ENCODE results near the gene P2RX7. TPM values are rescaled to one million over a fixed set of nuclear protein-coding genes. Genes with fewer than 3 reads are reported as not detected.
A peak's percentile ranks its signal among the peaks of the same experiment; 100 is the strongest.
"Not testable (repeated sequence)": the region's sequence is repeated elsewhere in the genome, so short reads cannot be mapped to it uniquely, and the experiment has no call there.

Gene P2RX7
- polyA plus RNA-seq, 10 donors = 0.97 to 2.3 (median 1.6) TPM

DNA sequence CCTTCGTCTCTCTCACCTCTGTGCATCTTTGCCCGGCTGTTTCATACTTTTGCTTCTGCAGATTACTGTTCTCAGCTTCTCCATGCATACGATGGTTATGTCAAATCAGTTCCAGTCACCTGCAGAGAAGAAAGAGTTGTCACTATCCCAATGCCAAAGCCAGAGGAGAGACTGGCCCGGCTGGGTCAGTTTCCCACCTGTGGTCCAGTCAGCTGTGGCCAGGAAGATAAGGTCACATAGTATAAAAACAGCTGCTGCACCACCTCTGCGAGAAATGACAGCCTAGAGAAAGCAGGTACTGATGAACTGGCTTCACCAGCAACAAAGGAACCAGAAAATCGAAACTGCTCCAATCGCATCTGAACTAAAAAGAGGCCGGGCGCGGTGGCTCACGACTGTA lies 70.8 kb downstream of the P2RX7 start:
- DNase-seq = no peak

DNA sequence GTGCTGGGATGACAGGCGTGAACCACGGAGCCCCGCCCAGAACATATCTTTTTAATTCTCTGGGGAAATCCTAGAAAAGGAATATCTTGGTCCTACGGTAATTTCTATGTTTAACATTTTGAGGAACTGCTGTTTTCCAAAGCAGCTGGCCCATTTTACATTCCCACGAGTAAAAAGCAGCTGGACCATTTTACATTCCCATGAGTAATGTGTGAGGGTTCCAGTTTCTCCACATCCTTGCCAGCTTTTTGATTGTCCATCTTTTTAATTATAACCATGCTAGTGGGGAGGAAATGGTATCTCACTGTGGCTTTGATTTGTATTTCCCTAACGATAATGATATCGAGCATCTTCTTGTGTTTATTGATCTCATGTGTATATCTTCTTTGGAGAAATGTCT lies 72.8 kb downstream of the P2RX7 start:
- no peak for DNase-seq

DNA sequence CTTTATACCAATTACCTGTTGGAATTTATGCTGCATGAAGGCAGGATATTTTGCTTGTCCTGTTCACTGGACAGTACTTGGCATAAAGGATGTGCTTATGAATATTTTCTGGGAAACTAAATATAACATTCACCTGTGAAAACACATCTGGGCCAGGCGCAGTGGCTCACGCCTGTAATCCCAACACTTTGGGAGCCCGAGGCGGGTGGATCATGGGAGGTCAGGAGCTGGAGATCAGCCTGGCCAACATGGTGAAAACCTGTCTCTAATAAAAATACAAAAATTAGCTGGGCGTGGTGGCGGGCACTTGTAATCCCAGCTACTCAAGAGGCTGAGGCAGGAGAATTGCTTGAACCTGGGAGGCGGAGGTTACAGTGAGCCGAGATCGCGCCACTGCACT lies 75.9 kb downstream of the P2RX7 start:
- not testable (repeated sequence) for DNase-seq

DNA sequence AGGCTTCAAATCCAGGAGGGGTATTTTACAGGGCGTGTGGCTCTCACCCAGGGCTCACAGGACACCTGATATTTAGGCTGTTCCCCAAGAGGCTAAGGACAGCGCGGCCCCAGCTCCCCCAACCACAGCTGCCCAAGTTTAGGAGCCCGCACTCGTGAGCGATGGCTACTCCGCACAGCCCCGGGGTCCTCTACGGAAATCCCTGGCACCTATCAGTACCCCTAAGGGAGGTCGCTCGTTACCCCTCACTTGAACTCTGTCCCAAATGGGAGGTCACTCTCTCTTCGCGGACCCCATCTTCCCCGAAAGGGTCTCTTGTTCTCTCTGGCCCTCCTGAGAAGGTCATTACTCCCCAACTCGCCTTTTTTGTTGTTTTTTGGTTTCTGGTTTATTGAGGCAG lies 76.5 kb downstream of the P2RX7 start:
- no peak for DNase-seq

DNA sequence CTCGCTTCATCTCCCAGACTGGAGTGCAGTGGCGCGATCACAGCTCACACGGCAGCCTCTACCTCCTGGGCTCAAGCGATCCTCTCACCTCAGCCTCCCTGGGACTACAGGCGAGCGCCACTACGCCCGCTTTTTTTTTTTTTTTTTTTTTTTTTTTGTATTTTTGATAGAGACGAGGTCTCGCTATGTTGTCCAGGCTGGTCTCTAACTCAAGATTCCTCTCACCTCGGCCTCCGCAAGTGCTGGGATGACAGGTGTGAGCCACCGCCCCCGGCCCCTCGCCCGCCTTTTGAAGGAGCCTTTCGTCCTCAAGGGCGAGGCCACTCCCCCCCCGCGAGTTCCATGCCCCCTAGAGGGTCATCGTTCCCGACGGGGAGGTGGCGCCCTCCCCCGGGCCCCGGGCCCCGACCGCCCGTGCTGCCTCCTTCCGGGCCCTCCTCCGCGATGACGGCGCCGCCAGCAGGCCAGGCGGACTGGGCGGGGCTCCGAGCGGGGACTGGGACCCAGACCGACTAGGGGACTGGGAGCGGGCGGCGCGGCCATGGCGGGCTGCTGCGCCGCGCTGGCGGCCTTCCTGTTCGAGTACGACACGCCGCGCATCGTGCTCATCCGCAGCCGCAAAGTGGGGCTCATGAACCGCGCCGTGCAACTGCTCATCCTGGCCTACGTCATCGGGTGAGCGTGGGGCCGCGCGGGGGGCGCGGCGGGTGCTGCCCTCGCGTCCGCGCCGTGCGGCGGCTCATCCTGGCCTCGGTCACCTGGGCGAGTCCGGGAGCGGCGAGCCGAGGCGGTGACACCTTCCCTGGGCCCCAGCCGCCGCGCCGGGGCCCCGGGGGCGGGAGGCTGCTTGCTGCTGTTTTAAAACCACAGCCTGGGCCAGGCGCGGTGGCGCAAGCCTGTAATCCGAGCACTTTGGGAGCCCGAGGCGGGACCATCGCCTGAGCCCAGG lies 77.2 kb downstream of the P2RX7 start, which contains the start of gene P2RX4:
Gene P2RX4 (plus strand): TSS at position 506 of the 949 bp plus-strand sequence. CDS start 36 bp downstream, at position 542.
- DNase-seq = peak; percentile 64 to 96 (median 88)

DNA sequence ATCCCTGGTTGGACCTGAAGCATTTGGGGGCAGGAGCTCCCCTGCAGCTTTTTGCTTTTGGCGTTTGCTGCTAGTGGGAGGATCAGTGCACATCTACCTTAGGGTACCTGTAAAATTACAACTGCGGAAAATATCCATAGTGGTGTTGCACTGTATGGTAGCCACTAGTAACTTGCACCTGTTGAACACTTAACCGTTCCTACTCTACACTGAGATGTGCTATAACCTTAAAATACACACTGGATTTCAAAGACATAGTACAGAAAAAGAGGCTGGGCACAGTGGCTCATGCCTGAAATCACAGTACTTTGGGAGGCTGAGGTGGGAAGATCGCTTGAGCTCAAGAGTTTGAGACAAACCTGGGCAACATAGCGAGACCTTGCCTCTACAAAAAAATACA lies 80.2 kb downstream of the P2RX7 start:
- DNase-seq = no peak

DNA sequence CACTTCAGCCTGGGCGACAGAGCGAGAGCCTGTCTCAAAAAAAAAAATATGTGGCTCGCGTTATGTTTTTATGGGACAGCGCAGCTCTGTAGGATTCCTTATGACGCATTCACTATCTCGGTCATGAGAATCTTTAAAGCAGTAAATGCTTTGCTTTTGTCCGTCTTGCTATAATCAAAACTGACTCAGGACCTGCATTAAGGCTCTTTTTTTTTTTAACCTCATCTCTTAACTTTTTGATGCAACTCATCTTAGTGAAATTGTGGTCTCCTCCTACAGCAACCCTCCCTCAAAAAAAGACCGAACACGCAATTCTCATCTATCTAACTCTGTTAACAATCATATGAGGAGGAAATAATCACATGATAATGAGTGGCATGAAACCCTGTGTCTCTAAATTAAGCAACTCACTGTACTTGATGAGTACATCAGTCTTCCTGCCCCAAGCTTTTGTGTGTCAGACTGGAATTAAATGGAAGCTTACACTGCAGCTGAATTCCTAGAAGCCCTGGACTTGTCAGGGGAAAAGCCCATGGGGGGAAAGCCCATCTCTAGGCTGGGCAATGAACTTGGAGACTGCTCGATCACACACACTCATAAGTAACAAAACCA lies 81.6 kb downstream of the P2RX7 start:
- DNase-seq = no peak

DNA sequence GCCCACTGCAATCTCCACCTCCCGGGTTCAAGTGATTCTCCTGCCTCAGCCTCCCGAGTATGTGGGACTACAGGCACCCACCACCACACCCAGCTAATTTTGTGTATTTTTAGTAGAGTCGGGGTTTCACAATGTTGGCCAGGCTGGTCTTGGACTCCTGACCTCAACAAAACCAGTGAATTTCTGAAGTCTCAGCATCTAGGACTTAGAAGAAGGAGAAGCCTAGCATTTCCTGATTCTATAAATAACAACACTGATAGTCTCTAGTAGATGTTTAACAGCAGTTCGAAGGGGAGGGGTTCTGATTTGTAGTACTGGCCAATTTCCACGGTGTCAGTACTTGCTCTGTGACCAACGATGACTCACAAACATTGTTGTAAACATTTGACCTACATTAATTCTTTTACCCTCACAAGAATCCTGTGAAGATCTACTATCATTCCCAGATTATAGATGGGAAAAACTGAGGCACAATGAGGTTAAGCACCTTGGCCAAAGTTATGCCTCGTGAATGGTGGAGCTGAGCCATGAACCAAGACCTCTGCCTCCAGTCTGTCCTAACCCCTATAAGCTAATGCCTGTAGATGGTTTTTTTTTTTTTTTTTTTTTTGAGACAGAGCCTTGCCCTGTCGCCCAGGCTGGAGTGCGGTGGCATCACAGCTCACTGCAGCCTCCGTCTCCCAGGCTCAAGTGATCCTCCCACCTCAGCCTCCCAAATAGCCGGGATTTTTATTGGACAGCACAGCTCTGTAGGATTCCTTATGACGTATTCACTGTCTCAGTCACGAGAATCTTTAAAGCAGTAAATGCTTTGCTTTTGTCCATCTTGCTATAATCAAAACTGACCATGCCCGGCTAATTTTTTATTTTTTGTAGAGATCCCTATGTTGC lies 82.4 kb downstream of the P2RX7 start:
- DNase-seq = peak in 2 of 3 donors; percentile 39 to 54

DNA sequence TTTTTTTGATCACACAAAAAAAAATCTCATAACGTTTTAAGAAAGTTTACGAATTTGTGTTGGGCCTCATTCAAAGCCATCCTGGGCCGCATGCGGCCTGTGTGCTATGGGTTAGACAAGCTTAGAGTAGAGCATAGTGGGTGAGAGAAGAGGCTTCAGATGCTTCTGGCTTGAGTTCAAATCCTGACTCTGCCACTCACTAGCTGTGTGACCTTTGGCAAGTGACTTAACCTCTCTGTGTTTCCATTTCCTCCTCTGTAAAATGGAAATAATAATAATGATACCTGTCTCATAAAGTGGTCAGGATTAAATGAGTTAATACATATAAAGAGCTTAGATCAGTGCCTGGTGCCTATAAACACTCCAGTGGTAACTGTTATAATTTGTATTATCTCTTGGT lies 83.4 kb downstream of the P2RX7 start:
- DNase-seq = no peak

DNA sequence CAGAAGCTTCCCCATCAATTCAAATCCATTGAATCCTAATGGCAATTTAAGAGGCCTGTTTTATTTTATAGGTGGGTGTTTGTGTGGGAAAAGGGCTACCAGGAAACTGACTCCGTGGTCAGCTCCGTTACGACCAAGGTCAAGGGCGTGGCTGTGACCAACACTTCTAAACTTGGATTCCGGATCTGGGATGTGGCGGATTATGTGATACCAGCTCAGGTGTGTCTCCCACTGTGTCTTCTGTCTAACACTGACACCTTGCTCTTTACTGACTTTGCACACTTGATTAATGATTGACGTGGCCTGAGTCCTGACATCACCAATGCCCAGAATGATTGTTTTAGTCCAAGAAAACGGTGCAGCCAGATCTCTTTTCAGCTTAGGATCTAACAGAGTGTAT lies 84.4 kb downstream of the P2RX7 start:
- DNase-seq = no peak

DNA sequence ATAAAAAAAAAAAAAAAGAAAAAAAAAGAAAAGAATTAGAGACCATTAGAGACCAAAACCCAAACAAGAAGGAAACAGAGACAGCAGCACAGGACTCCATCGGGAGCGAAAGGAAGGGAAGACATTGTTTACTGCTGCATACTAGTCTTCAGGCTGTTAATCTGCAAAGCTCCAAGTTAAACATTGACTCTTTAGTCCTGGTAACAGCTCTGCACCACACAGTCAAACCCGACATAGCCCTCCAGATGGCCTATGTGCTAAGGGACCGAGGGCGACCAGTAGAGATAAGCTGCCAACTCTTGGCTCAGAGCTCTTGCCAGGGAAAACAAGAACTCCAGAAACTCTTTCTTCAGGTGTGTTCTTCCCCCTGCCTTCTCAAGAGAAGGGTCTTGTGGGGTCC lies 85.1 kb downstream of the P2RX7 start:
- no peak for DNase-seq

DNA sequence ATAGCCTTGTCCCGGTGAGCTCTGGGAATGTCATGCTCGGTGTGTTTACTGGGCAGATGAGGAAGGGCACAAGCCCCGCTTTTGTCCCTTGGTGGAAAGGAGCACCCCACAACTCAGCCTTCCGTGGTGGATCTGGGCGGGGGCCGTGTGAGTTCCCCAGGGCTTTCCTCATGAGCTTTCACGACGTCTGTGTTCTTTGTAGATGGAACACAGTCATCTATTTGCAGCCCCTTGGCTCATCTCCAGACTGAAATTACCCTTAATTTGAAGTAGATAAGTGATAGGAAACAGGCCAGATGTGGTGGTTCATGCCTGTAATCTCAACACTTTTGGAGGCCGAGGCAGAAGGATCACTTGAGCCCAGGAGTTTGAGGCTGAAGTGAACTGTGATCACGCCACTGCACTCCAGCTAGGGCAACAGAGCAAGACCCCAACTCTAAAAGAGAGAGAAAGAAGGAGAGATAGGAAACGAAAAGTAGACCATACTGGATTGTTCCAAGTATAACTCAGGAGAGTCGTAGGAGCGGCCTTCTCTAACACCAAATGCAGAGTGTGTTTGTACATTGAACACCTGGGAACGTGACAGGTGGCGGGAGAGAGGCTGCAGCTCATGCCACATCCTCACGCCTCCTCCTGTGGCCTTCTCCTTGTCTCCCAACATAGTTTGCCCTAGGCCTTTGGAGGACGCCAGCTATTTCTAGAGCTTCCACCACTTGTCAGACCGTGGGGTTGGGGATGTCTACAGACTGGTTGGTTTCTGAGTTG lies 86.1 kb downstream of the P2RX7 start:
- DNase-seq = no peak

DNA sequence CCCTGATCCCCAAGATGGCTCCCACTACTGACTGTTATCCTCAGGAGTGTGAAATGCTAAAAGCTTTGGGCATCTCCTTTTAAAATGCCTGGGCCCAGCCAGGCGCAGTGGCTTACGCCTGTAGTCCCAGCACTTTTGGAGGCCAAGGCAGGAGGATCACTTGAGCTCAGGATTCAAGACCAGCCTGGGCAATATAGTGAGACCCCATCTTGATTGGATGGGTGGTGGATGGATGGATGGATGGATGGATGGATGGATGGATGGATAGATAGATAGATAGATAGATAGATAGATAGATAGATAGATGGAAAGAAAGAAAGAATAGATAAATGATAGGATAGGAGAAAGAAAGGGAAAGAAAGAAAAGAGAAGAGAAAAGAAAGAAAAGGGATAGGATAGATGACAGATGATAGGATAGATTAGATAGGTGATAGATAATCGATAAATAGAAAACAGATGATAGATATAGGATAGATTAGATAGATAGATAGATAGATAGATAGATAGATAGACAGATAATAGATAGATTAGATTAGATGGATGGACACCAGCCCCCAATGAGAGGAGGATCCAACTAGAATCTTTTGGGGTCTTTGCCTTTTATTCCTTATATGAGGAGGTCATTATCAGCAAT lies 86.8 kb downstream of the P2RX7 start:
- DNase-seq = no peak

DNA sequence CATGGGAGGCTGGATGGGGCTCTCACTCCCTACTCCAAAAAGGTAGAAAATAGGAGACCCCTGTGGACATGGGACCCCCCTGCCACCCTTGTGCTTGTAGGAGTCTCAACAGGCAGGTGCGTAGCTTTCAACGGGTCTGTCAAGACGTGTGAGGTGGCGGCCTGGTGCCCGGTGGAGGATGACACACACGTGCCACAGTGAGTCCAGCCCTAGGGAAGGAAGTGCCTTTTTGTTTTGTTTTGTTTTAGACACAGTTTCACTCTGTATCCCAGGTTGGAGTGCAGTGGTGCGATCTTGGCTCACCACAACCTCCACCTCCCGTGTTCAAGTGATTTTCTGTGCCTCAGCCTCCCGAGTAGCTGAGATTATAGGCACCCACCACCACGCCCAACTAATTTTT lies 90.2 kb downstream of the P2RX7 start:
- DNase-seq = no peak

DNA sequence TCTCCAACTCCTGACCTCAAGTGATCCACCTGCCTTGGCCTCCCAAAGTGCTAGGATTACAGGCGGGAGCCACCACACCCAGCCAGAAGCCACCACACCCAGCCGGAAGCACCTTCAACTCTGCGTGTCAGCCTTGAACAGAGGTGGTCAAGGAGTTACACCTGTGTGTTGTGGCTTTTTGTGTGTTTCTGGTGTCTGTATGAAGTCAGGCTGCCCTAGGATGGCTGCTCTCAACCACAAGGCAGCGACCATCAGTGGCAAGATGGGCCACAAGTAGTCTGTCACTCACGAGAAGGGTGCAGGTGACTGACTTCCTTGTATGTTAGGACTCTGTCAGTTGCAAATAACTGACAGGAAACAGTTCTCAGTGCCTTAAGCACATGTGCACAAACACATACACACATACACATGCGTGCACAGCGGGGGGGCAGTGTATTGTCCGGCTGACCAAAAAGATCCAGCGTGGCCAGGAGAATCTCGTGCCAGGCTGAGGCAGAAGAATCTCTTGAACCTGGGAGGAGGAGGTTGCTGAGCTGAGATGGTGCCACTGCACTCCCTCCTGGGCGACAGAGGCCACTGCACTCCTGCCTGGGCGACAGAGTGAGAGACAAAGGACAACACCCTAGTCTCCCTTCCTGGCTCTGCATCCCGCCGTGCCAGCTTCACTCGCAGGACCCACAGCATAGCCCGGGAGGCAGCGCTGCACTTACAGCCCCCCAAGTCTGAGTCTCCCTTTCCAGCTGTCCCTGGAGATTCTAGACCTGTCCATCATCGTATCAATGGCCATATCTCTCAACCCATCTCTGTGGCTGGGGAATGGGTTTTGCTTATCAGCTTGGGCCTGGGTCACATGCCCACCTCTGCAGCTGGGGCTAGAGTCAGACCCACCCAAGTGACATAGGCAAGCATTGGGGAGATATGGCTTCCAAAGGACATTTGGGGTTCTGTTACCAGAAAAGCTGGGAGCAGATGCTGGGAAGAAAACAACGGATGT lies 90.9 kb downstream of the P2RX7 start:
- DNase-seq = no peak

DNA sequence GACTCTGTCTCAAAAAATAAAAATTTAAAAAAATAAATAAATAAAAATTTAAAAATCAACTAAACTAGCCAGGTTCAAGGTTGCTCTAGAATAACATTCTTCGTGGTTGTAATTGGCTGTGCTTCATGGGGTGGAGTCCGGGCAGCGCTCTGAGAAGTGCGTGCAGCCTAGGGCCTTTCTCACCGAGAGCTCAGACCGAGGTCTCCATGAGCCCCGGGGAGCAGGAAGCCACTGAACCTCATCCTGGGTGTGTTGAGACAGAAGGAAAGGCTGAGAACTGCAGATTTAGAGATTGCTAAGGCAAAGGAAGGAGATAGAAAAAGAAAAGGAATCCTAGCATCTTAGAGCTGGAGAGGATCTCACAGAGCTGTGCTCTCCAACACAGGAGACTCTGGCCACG lies 91.9 kb downstream of the P2RX7 start:
- DNase-seq = no peak

DNA sequence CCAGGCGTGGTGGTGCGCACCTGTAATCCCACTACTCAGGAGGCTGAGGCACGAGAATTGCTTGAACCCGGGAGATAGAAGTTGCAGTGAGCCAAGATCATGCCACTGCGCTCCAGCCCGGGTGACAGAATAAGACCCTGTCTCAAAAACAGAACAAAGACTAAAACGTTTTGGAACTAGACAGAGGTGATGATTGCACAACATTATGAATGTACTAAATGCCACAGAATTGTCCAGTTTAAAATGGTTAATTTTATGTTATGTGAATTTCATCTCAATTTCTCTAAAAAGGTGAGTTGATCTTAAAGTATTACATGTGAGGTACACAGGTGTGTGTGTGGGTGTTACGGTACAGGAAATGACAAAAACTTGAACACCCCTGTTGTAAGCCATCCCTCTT lies 93.7 kb downstream of the P2RX7 start:
- no peak for DNase-seq

DNA sequence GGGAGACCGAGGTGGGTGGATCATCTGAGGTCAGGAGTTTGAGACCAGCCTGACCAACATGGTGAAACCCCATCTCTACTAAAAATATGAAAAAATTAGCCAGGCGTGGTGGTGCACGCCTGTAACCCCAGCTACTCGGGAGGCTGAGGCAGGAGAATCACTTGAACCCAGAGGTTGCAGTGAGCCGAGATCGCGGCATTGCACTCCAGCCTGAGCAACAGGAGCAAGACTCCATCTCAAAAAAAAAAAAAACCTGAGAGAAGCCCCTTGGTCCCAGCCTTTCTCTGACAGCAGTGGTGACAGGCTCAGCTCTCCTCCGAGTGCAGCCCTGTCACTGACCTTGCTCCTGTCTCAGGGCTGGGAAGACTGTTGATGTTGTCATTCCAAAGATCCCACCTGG lies 94.2 kb downstream of the P2RX7 start:
- DNase-seq = not testable (repeated sequence)

DNA sequence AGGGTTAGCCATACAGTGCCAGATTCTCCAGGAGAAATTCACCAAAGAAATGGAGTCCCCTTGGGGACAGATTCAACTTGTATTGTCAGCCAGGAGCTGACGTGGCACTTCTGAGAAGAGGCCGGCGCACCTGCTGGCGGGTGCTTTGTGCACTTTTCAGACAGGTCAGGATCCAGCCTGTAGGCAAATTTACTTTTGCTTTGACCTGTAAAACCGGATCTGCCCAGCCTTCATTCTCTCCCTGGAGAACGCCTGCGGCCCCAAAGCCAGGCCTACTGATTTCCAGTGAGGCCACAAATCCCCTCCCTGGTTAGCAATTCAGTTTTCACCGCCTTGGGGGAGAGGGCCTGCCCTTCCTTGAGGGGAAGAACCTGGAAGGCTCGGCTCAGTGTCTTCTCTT lies 94.6 kb downstream of the P2RX7 start:
- DNase-seq = no peak

Data from muscle of back (tissue), 11 donors.